GM21737 (cell line): ENCODE data around the gene PFDN4.

Experiments used
- ATAC-seq: cut with Tn5 transposase; IDR thresholded peaks from one replicate; pipeline ENCODE4 v1.9.1; 2021; ENCODE audit warnings: mild to moderate bottlenecking, moderate library complexity; ENCODE audit not compliant: unreplicated experiment

Gene PFDN4

DNA sequence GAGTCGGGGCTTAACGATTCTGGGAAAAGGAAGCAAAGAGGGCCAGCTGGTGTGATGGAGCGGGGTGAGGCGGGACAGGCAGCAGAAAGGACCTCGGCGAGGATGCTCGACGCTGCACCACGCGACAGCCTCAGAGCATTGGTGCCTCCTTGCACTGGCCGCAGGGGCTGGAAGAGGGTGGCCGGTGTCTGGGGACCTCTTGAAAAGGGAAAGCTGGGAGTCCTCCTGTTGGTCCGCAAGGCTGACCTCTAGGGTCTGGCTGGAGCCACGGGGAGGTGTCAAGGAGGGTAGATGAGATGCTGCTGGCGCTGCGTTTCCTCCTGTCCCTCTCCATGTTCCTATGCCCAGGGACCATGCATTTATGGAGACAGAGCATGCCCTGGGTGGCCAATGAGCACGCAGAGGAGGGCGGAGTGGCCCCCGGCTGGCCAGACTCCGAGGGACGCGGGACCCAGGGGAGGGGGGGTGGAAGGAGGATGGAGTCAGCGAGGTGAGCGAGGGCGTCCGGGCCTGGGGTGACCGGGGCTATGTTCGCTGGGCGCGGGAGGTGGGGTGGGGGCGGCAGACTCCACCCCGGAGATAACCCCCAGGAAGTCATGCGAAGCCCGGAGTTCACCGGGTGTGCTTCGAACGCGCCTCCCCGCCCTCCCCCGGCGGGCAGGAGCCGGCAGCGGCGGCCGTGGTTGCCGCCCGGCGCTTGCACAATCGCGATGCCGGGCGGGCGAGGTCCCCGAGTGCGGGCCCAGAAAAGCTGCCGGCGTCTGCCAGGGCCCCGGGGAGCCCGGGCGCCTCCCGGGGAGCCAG lies 34.0 kb upstream of the PFDN4 start, which contains the start of gene CYP24A1:
Gene CYP24A1 (minus strand): TSS at position 334 of the 804 bp plus-strand sequence. CDS start 407 bp downstream, outside the sequence.
- no peak for ATAC-seq

DNA sequence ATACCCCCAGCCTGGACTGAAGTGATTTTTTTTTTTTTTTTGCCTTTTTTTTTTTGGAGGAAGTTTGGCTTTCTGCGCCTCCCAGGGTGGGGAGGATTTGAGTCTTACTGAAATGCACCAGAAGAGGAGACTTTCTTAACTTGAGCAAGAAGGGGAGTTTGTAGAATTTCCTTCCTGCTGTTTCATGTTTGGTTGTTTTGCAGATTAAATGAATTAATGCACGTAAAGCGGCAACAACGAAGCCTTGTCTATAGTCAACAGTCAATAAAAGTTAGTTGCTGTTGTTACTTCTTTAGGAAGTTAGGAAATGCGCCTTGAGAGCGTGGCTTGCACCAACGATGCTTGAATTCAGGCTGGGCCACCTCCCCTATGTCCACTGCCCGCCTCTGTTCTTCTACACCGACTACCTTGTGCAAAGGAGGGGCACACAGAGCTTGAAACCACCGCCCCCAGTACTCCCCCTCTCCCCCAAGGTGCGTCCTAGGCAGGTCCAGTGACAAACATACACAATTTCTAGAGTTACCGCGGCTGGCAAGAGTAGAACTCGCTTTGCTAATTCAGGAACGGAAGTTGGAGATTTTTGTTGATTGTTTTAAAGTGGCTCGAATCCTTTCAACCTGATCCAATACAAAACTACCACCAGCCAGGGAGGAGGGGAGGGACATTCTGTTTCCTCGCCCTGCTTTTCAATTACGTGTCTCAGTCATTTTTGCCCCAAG lies 33.3 kb upstream of the PFDN4 start:
- no peak for ATAC-seq

DNA sequence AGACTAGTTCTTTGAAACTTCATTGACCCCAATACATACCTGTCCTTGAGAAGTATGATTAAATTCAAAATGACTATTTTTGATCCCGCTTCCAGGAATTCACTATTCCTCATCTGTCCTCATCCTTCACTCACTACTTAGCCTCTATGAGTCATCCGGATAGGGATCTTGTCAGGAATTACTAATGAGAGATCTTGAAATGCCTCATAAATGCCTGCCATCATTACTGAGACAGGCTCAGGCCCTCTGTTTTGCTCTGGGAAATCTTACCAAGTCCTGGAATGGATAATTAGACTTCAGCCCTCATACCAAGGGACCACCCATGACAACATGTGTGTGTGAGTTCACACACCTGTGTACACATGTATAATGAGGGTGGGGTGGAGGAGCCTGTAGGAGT lies 31.3 kb upstream of the PFDN4 start:
- no peak for ATAC-seq

DNA sequence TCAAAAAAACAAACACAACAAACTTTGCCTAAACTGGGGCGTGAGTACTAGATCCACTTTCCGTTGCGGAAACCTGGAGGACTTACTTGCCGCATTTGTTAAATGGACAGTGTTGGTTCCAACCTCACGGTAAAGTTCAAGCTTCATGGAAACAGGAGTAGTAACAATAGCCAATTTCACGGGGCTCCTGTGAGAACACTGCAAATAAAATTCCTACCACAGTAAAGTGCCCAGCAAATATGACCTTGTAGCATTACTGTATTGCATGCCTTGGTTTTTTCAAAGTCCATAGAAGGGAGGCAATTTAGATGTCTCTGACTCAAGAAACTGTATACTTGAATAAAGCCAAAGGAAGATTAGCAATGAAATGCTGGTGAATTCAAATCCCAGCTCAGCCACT lies 30.5 kb upstream of the PFDN4 start:
- ATAC-seq, result no peak

DNA sequence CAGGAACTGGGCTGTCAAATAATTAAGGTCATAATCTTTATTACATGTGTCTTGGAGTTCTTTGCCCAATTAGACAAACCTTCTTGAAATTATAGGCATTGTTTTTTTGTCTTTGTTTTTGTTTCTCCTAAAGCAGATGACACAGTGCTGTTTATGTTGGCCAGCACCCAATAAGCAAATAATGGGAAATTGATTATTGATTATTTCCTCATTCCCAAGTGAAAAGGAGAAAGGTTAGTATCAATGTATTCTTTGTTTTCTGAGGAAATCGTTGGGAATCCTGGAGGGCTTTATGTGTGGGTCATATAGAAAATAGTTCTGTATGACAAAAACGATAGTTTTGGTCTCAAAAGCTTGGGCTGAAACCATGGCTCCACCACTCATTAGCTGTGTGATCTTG lies 29.6 kb upstream of the PFDN4 start:
- ATAC-seq, result no peak

DNA sequence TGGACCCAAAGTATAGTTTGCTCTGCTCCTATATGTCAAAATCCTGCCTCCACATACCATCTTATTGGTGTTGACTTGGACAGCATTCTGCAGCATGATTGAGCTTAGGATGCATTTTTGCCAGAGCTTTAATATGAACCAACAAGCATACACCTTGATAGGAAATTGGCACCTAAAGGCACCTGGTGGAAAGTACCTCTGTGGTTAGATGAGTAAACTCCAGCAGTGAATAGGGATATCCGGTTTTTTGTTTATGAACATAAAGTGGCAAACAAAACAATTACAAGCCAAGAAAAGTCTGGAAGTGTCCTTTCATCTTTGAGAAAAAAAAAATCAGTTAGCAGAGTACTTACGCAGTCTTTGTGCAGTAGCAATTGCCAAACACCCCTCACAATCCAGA lies 27.9 kb upstream of the PFDN4 start:
- ATAC-seq, result no peak

GRCh38 chr20:54180931-54181330 lies 27.0 kb upstream of the PFDN4 start:
- ATAC-seq, result no peak

DNA sequence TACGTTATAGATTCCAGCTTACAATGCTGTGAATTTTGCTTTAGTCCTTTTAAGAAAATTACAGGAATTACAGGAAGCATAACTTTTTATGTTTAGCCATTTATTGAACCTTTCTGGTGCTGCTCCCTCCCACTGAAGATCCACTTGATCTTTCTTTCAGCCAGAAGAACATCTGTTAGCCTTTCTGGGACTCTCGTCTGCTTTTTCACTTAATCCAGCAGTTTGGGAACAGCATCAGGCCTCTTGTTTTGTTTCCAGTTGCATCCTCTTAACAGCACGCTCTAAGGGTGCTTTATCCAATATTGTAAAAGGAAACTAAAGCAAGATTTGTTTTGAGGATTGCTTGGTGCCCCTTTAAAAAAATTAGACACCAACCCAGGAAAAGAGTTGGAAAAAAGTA lies 23.8 kb upstream of the PFDN4 start:
- no peak for ATAC-seq

DNA sequence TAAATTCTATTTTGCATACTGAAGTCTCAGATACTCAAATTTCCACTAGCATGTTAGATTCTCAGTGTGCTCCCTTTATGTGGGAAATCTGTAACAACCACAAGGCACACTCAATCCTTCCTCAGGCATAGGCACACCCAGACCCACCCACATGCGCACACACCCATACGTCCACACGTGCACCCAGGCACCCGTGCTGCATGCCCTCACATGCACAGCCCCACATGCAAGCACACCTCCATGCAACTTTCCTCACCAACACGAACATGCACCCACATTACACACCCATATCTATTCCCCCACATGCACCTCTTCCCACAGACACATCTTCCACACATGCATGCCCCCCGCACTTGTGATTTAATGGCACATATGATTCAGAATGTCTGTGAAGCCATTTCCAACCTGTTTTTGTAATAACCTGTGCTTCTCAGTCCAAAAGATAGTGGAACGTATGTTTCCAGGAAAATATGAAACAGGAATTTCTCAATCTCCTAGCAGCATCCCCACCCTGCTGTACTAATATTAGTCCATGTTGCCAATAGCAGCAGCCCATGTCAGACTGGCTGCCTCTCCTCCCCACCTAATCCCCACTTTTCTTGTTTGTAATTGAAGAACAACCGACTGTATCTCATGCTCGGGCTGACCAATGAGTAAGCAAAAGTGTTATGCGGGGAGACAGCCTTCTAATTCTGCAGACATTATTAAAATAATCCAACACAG lies 22.8 kb upstream of the PFDN4 start:
- no peak for ATAC-seq

DNA sequence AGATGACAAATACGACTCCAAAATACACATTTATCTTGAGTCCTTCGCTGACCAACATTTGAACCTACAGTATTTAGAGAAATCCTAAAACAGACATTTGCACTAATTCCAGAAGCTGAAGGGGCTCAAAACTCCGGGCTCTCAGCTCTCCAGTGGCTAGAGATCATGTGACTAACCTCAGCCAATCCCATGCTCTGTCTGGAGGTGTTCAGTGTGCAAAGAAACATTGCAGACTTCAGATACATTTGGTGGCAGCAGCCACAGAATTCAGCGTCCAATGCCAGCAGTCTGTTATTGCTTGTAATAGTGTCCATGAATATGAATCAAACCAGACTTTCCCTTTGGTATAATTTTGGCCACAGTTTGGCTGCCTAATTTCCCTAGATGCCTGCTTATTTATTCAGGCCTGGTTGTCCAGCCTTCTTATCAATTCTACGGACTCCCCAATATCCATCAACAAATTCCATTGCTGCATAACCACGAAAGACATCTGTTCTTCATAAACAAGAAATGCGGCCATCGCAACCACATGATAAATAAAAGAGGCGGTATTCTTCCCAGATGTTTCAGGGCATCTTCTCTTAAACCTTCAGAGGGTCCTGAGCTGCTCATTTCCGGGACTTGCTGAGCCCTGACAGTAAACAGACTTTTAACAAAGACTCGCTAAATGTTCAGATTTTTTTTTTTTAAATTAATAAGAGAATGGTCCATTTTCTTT lies 19.6 kb upstream of the PFDN4 start:
- no peak for ATAC-seq

GRCh38 chr20:54189630-54190029 lies 18.3 kb upstream of the PFDN4 start:
- no peak for ATAC-seq

GRCh38 chr20:54190217-54190616 lies 17.7 kb upstream of the PFDN4 start:
- no peak for ATAC-seq

DNA sequence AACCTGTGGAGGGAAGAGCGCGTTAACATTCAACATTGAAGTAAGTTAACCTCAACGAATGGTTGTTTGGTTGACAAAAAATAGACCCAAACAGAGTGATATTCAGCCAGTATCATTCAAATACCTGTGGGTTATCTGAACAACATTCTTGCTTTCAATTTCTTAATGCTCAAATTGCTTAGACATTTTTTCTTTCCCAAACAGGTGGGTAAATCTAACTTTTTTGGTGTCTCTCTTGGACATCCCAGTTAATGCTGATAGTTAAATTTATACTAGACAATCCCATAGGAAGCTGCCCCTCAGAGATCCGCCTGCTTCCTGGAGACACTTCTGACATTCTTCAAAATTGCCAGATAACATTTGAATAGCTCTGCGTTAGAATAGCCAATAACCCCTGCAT lies 14.1 kb upstream of the PFDN4 start:
- no peak for ATAC-seq

DNA sequence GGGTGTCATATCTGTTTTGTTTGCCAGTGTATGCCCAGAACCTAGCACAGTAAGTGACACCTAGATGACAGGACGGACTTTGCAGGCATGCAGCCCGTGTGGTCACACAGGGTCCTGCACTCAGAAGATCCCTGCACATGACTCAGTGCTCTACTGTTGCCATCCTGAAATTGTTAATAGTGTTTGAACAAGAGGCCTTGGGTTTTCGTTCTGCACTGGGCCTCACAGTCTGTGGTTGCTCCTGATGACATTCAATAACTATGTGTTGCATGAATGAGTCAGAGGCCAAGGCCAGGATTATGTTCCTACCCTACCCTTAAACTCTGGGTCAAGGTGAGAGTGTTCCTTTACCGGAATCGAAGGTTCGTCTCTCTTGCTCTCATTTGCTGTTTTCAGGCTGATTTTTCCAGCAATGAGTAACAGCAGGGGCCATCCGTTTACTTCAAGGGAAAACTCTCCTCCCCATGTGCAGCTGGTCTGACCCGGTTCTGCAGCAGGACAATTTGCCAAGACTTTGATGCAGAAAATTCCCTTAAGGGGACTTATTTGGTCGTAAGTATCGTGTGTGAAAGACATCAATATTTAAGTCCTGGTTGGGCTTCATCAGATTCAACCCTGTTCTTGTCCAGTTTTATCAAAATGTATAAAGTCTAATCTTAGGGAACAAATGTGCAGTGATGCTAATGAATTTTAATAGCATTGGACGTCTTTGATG lies 13.0 kb upstream of the PFDN4 start:
- no peak for ATAC-seq

DNA sequence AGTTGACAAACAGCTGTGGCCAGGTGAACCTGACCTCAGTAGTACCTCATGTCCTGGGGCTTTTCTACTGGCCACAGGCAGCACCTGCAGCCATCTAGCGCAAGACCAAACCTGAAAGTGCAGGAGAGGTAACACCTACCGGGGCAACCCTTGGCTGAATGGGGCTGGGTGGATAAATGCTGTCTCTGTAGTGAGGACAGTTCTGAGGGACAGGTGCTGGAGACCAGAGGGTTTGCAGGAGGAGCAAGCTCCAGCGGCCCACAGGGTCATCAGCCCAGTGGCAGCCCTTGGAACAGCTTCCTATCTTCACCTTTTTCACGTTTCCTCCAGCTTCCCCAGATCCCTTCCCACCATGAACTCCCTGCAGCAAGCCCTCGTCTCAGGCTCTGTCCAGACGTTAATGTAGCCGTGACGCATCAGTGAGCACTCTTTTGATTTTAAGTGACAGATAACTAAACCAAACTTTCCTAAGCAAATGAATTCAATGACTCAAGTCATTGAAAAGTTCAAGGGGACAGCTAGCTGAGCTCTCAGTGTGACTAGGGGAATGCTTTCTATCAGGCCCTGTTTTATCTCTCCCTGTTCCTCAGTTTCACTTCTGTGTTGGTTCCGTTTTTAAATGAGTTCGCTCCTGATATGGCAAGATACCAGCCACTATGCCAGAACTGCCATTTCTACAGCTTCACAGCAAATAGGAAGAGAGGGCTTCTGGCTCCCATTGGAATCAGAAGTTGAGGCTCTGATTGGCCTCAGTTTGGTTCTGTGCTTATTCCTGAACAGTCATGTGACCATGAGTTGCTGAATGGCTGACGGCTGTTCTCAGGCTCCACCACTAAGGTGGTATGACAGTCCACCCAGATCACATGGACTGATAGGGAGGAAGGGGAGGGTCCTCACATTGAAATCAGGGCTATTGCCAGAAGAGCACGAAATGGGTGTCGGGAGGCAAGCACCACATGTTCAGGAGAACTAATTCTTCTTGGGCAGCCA lies 12.1 kb upstream of the PFDN4 start:
- no peak for ATAC-seq

- ATAC-seq, result no peak
Measured at GRCh38 chr20:54197621-54198604, 10.0 kb upstream of the PFDN4 start.

- ATAC-seq, result no peak
Measured at GRCh38 chr20:54199283-54199682, 8.6 kb upstream of the PFDN4 start.

GRCh38 chr20:54199721-54200176 lies 8.1 kb upstream of the PFDN4 start:
- no peak for ATAC-seq
